GOT3 (cell line): ENCODE data around the gene CBX3.
"Not testable (repeated sequence)": the region's sequence is repeated elsewhere in the genome, so short reads cannot be mapped to it uniquely, and the experiment has no call there.

Source experiments
- DNase-seq: peaks from one replicate; lab custom pipeline; 2025; ENCODE audit warnings: mixed read lengths; lab: John Stamatoyannopoulos, UW

The CBX3 gene

DNA sequence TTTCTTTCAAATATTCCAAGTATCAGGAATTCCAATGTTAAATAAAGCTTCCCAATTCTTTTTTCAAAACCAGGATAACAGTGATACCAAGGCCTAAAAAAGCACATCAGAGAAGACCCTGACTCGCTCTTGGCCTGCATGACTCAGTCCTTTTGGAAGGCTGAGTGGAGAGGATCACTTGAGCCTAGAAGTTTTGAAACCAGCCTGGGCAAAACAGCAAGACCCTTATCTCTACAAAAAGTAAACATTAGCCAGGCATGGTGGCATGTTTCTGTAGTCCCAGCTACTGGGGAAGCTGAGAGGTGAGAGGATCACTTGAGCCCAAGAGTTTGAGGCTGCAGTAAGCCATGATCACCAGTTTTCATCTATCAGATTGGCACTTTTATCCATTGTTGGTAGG is 30.9 kb upstream of the CBX3 start:
- DNase-seq: no peak

DNA sequence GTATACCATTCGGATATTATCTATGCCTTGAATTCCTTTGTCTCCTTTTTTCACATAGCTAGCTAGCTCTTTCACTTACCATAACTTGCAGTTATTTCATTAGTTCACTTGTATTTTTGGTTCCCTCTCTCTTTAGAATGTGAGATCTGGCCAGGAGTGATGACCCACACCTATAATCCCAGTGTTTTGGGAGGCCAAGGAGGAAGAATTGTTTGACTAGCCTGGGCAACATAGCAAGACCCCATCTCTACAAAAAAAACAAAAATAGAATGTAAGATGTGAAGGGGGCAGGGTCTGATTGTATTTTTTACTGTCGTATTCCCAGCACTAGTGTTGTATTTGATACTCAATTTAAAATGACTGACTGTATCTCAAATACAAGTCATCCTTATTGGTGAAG is 29.9 kb upstream of the CBX3 start:
- no peak for DNase-seq

DNA sequence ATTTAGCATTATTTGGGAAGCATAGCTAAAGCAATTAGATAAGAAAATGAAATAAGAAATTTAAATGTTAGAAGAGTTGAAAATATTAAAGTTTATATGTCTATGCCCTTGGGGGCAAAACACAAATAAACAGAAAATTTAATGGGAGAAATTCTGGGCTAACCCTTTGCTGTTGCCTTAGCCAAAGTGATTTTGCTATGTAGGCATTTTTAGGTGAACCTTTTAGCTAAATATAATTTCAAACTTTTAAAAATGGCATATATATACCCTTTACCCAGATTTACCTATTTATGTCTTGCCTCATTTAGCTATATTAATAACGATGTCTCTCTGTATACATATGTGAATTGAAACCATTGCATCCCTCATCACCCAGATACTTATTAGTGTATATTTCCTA is 29.5 kb upstream of the CBX3 start:
- no peak for DNase-seq

DNA sequence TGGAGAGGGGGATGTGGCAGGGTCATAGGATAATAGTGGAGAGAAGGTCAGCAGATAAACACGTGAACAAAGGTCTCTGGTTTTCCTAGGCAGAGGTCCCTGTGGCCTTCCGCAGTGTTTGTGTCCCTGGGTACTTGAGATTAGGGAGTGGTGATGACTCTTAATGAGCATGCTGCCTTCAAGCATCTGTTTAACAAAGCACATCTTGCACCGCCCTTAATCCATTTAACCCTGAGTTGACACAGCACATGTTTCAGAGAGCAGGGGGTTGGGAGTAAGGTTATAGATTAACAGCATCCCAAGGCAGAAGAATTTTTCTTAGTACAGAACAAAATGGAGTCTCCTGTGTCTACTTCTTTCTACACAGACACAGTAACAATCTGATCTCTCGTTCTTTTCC is 25.6 kb upstream of the CBX3 start:
- DNase-seq: not testable (repeated sequence)

DNA sequence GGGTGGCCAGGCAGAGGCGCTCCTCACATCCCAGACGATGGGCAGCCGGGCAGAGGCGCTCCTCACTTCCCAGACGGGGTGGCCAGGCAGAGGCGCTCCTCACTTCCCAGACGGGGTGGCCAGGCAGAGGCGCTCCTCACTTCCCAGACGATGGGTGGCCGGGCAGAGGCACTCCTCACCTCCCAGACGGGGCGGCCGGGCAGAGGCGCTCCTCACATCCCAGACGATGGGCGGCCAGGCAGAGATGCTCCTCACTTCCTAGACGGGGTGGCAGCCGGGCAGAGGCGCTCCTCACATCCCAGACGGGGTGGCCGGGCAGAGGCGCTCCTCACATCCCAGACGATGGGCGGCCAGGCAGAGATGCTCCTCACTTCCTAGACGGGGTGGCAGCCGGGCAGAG is 24.8 kb upstream of the CBX3 start:
- not testable (repeated sequence) for DNase-seq

DNA sequence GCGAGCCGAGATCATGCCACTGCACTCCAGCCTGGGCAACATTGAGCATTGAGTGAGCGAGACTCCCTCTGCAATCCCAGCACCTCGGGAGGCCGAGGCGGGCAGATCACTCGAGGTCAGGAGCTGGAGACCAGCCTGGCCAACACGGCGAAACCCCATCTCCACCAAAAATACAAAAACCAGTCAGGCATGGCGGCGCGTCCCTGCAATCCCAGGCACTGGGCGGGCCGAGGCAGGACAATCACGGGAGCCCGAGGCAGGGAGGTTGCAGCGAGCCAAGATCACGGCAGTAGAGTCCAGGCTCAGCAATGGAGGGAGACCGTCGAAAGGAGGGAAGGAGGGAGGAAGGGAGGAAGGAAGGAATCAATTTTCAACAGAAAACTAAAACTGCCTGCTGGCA is 24.3 kb upstream of the CBX3 start:
- not testable (repeated sequence) for DNase-seq

DNA sequence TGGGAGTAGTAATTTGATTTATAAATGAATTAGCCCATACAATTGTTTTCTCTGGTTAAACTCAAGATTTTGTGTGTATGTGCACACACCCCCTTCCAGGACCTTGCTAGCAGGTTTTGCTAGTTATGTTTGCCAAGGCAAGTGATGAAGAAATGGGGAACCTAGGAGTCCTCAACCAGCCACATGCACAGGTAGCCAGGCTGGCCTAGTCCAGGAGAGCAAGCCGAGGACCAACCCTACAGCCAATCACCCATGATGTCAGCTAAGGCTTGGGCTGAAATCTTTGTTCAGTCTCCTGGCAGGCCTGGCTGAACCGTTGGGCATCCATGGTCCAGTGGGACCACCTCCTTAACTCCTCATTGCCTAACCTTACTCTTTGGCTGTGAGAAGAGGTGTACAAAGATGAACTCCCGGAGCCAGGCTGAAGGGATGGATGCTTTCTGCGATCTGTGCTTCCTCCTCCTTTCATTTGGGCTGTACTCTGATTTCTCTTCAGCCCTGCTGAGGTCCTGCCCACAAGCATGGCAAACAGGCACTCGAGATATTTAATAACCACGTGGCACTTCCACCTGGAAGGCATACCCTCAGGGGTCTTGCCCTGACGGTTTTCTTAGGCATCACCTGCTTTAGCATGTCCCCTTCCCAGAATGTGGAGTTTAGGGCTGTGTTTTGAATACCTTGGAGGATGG is 23.1 kb upstream of the CBX3 start:
- DNase-seq: no peak

DNA sequence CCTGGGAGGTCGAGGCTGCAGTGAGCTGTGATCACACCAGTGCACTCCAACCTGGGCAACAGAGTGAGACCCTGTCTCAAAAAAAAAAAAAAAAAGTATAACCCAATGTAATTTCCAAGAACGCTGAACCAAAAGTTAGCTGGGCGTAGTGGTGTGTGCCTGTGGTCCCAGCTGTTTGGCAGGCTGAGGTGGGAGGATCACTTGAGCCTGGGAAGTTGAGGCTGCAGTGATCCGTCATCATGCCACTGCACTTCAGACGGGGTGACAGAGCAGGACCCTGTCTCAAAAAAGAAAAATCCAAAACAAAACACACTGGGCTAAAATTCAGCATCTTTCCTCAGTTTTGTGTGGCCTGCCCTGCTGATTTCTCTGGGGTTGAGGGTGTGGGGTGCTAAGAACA is 22.1 kb upstream of the CBX3 start:
- no peak for DNase-seq

DNA sequence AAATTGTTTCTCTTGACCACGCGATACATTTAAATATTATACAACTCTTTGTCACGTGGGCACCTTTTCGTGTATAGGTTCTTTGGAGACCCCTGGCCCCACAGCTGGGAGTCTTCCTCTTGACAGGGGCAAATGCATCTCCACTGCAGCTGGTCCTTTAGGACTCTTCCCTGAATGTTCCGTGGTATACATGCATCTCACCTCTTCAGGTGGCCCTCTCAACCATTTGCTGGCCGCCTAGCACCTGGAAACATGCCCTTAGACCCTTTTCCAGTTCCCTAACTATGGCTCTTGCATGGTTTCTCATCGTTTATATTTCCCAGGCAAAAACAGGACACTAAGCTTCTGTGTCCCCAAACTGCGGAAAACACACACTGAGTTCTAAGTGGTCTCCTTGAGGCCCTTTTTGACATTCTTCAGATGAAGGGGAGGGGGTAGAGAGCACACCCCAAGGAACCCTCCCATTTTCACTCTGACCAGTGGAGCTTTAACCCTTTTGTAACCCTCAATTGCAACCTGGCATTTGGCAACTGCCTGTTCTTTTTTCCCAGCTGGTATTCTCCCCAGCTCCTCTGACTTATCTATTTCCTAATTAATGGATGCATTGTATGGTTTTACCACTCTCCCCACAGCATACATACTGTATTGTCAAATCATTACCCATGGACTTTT is 21.6 kb upstream of the CBX3 start:
- no peak for DNase-seq

DNA sequence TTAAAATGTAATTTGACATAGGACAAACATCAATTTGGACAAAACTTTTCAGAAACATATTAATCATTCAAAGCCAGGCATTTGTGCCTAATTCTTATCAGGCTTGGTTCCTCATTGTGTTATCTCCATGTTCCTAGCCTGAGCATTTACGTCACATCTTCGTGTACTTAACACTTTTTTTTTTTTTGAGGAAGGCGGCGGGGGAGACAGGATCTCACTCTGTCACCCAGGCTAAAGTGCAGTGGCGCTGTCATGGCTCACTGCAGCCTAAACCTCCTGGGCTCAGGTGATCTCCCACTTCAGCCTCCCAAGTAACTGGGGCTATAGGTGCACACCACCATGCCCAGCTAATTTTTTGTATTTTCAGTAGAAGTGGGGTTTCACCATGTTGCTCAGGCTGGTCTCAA is 20.8 kb upstream of the CBX3 start:
- no peak for DNase-seq

DNA sequence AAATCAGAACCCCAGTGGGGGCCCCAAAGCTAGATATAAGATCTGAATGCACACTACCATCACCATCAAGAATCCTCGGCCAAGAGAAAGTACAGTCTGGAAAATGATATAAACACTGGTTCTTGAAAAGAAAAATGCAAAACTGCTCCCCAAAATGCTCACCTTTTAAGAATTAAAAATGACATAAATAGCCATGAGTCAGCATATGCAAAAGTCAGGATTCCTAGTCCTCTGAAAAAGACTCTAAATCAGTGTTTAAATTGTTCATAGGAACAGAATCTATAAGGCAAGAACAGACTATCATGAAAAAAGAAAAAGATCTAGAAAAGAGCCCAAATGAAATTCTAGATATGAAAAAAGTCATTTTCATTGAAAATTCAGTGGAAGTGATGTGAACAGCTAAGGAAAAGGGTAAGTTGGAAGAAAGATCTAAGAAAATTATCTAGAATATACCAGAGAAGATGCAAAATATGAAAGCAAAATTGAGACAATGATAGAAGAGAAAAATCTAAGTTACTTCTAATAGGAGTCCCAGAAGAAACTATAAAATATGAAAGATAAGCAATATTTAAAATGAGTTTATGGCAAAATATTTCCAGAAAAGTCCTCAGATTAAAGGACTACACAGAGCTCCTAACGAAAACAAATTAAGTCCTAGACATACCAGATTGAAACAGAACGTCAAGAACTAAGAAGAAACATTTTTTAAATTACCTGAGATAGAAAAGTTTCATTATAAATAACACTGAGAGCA is 19.9 kb upstream of the CBX3 start:
- DNase-seq: no peak

DNA sequence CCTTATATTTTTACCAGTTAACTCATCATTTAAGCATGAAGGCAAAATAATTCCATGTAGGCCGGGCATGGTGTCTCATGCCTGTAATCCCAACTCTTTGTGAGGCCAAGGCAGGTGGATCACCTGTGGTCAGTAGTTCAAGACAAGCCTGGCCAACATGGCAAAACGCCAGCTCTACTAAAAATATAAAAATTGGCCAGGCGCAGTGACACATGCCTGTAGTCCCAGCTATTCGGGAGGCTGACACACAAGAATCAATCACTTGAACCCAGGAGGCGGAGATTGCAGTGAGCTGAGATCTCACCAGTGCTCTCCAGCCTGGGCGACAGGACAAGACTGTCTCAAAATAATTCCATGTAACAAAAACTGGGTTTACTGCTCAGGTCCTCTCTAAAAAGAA is 19.3 kb upstream of the CBX3 start:
- no peak for DNase-seq

DNA sequence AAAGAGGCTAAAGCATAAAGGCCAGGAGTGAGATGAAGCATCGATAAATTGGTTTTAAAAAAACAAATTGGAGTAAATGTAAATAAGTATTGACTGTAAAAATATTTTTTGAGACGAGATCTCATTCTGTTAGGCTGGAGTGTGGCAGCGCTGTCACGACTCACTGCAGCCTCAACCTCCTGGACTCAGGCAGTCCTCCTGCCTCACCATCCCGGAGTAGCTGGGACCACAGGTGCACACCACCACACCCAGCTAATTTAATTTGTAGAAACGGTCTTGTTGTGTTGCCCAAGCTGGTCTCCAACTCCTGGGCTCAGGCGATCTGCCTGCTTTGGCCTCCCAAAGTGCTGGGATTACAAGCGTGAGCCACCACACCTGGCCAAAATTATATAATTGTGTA is 18.8 kb upstream of the CBX3 start:
- DNase-seq: no peak

DNA sequence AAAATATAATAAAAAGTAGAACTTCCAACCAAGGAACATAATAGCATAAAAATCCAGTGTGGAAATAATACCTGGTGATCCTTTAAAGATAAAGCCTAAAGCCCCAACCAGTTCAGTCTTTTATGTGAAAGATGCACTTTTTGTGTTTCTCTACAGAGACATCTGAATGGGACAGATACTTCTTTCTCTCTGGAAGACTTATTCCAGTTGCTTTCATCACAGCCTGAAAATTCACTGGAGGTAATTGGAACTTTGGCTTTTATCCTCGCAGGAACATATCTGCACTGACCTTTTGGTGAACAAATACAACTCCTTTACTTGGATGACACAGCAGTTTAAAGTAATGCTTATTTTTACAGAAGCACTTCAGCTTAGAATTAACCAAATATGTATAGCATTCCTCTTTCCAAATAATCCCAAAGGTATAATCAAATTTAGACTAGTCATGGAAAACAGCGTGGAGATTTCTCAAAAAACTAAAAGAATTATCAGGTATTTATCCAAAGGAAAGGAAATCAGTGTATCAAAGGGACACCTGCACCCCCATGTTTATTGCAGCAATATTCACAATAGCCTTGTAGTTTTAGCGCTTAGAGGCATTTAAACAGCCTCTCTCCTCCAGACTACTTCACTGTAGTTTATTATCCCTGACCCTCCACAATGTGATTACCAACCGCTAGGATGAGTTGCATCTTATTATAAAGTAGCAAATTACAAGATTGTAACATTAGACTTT is 17.8 kb upstream of the CBX3 start:
- DNase-seq: no peak

DNA sequence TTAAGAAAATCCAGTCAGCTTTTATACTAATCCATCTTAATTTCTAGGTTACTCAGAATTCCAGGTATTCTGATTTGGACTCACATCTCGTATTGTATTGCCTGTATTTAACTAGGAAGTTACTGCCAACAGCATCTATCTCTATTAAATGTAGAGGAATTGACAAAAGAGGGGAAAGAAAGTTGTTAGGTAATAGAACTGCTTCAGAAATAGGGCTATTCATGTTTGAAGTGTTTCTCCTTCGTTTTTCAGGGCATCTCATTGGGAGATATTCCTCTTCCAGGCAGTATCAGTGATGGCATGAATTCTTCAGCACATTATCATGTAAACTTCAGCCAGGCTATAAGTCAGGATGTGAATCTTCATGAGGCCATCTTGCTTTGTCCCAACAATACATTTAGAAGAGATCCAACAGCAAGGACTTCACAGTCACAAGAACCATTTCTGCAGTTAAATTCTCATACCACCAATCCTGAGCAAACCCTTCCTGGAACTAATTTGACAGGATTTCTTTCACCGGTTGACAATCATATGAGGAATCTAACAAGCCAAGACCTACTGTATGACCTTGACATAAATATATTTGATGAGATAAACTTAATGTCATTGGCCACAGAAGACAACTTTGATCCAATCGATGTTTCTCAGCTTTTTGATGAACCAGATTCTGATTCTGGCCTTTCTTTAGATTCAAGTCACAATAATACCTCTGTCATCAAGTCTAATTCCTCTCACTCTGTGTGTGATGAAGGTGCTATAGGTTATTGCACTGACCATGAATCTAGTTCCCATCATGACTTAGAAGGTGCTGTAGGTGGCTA is 17.1 kb upstream of the CBX3 start:
- DNase-seq: not testable (repeated sequence)

DNA sequence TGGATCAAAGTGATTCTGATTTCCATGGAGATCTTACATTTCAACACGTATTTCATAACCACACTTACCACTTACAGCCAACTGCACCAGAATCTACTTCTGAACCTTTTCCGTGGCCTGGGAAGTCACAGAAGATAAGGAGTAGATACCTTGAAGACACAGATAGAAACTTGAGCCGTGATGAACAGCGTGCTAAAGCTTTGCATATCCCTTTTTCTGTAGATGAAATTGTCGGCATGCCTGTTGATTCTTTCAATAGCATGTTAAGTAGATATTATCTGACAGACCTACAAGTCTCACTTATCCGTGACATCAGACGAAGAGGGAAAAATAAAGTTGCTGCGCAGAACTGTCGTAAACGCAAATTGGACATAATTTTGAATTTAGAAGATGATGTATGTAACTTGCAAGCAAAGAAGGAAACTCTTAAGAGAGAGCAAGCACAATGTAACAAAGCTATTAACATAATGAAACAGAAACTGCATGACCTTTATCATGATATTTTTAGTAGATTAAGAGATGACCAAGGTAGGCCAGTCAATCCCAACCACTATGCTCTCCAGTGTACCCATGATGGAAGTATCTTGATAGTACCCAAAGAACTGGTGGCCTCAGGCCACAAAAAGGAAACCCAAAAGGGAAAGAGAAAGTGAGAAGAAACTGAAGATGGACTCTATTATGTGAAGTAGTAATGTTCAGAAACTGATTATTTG is 16.3 kb upstream of the CBX3 start:
- no peak for DNase-seq

DNA sequence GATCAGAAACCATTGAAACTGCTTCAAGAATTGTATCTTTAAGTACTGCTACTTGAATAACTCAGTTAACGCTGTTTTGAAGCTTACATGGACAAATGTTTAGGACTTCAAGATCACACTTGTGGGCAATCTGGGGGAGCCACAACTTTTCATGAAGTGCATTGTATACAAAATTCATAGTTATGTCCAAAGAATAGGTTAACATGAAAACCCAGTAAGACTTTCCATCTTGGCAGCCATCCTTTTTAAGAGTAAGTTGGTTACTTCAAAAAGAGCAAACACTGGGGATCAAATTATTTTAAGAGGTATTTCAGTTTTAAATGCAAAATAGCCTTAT is 15.7 kb upstream of the CBX3 start:
- DNase-seq: no peak

DNA sequence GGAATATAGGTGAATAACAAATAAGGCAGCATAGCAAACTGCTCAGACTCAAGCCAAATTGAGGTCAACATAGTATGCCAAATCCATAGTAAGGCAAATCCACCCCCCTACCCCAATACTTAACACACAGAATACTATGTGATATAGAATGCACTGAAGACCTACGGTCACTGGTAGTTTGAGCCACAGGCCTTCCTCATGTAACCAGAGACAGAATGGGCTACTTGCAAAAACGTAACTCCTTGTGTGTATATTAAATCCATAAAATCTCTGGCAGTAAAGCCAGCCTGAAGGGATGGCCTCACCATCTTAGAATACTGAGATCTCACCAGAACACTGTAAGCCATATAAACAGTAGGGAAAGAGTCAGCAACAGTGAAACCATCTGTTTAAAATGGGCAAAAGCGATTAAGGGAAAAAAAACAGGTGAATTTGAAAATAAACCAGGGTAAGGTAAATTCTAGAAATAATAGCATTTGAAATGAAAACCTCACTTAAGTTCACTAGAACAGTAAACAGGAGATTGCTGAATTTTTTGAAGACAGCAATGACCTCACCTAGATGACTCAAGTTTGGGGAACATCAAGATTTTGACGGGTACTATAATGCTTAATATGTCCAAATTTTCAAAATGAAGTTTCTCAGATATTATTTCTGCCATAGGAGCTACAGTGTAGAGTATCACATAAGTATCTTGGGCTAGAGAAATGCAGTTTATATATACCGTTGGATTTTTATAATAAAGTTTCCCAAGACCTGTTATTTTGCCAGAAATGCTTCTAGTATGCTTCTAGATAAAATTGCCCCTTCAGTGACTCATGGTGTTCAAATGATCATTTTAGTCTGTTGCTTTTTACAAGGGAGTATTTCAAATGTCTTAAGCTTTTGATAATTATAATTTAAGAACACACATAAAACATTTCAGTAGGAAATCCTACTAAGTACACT is 14.9 kb upstream of the CBX3 start:
- no peak for DNase-seq

DNA sequence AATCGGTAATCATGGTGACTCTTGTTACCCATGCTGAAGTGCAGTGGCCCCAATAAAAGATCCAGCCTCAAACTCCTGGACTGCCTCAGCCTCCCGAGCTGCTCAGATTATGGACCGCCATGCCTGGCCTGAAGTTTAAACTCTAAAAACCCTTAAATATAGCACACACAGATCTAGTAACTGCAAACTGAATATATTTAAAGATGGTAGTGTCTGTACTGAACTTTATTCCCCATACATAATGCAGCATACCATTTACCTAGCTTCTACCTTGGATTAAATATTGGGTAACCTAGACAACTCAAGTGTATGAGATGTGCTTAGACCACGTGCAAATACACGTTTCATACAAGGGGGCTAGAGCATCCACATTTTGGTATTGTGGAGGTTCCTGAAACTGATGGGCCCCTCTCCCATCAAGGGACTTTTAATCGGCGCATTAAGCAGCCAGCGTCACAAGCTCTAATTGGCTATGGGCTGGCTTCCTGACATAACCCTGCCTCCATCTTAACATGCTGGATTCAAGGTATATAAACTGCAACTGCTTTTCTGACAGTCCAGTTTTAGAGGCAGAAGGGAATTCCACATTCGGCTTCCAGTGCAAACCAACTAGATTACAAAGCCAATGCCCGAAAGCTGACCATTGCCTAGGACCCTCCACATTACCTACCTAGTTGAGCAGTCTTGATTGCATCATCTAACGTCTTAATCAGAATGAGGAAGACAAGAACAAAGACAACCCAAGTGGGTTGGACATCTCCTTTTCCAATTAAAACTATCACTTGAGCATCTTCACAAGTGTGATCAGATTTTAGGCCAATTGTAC is 14.0 kb upstream of the CBX3 start:
- no peak for DNase-seq
